ENCODE data around the gene NINJ2. TPM values are rescaled to one million over a fixed set of nuclear protein-coding genes. Genes with fewer than 3 reads are reported as not detected.
A peak's percentile ranks its signal among the peaks of the same experiment; 100 is the strongest.

NINJ2 gene
- total and polyA plus RNA-seq, 10 of the 15 experiments (the other 5 are each of a cell fraction or from before 2014, with no cell fraction given), result 8.9 to 51.6 (median 21.3) TPM

GRCh38 chr12:674272-674781 lies 11.1 kb upstream of the NINJ2 start (continued):
- TF ChIP-seq PAX8 (IDR thresholded peaks at IDR 0.05) (0 out of 2 replicates have a peak, but pooled peaks have one; percentile 25), IKZF2 (IDR thresholded peaks at IDR 0.05) (peak; percentile 78 to 82), JUND (IDR thresholded peaks at IDR 0.05; ENCODE audit: low read depth, low read length) (peak; percentile 67), CBX3 (IDR thresholded peaks at IDR 0.05; ENCODE audit: borderline replicate concordance, low read depth) (no peak), HCFC1 (IDR thresholded peaks at IDR 0.05; ENCODE audit: low read length) (no peak), MTA2 (IDR thresholded peaks at IDR 0.05; ENCODE audit: low read depth) (peak; percentile 73), SMC3 (IDR thresholded peaks at IDR 0.05; ENCODE audit: borderline replicate concordance, low read length) (peak; percentile 33; the same call in 1 of the 2 replicates), CEBPZ (IDR thresholded peaks at IDR 0.05; ENCODE audit: low read depth, low read length) (no peak), TARDBP (IDR thresholded peaks at IDR 0.05; ENCODE audit: borderline replicate concordance) (0 out of 2 replicates have a peak, but pooled peaks have one; percentile 33), PKNOX1 (IDR thresholded peaks at IDR 0.05) (peak; percentile 48), ZZZ3 (IDR thresholded peaks at IDR 0.05; ENCODE audit: control insufficient read depth, insufficient read length, low read depth) (no peak), DPF2 (IDR thresholded peaks at IDR 0.05) (peak; percentile 74; the same call in 1 of the 2 replicates), CREM (IDR thresholded peaks at IDR 0.05; ENCODE audit: low read depth) (peak; percentile 87), KLF5 (IDR thresholded peaks at IDR 0.05; ENCODE audit: partially characterized antibody) (peak; percentile 30), ATF3 (IDR thresholded peaks at IDR 0.05; ENCODE audit: borderline replicate concordance, extremely low read depth, low read depth, low read length) (no peak), CUX1 (IDR thresholded peaks at IDR 0.05; ENCODE audit: insufficient replicate concordance, low read depth, low read length) (peak; percentile 94), ZNF622 (IDR thresholded peaks at IDR 0.05) (no peak), MYC (IDR thresholded peaks at IDR 0.05; ENCODE audit: insufficient read depth, insufficient read length, insufficient replicate concordance, low read length, severe bottlenecking) (no peak), MLLT1 (IDR thresholded peaks at IDR 0.05) (peak; percentile 42; the same call in 1 of the 2 replicates)

Measured in GM12878 (cell line).